Stimulated activated CD4-positive, alpha-beta T cell treated with anti-CD3 and anti-CD28 coated beads, Interleukin-4, amount 100 ng/mL, for 24 hours (primary cell): ENCODE data around the gene LRAT.
A peak's percentile ranks its signal among the peaks of the same experiment; 100 is the strongest.
"Not testable (repeated sequence)": the region's sequence is repeated elsewhere in the genome, so short reads cannot be mapped to it uniquely, and the experiment has no call there.

Experiments used
- DNase-seq: peaks from one replicate; pipeline ENCODE4 v3.0.0-alpha.2; 2020

The LRAT gene

GRCh38 chr4:154743683-154744340 lies at the start of gene LRAT:
LRAT (plus strand) TSS chr4:154744000; CDS start chr4:154744327, 327 bp downstream.
- peak; percentile 23 for DNase-seq

- DNase-seq: no peak
Measured at GRCh38 chr4:154707877-154708276, 35.9 kb upstream of the LRAT start.

- no peak for DNase-seq
Measured at GRCh38 chr4:154709550-154709949, 34.2 kb upstream of the LRAT start.

- no peak for DNase-seq
Measured at GRCh38 chr4:154711522-154711921, 32.3 kb upstream of the LRAT start.

DNA sequence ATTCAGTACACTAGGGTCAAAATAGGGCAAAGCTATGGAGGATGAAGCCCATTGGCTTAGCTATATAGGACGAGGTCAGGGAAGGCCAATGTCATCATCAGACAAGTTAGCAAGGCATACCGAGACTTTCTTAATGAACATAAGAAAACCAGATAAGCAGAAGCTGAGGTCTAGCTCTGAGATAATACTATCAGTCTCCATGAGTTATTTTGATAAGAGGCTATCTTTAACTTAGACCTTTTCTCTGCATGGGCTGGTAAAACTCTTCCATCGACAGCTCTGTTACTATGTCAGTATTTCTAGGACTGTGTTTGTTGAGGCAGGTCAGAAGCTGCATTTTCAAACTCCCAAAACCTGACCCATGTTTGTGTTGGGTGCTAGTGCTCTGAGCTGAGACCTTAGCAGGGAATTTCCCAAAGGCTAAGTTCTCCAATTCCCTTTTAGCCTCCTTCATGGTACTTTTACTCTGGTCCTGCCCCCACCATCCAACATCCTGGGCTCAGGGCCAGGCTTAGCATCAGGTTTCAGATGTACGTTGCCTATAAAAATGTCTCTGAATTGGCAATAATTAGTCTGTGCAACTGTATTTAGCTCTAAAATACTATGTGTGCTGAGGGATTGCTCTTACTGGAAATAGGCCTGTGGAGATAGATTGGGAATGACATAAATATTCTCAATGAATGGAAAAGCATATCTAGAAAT lies 29.3 kb upstream of the LRAT start:
- no peak for DNase-seq

DNA sequence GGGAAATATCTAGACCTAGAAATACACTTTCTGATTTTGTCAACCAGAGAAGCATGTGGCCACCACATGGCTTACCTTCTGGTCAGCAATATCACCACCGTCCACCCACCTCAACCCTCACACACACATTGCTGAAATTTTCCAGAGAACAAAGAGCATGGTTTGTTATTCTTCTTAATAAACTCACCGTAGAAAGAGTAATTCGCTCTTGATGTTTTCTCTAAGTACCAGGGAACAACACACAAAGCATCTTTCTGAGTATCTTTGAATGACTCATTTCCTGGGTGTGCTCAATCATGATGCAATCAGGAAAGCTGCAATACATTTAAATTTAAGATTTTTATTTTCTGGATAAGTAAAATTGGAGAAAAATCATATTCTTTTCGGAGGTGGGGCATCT lies 24.7 kb upstream of the LRAT start:
- no peak for DNase-seq

DNA sequence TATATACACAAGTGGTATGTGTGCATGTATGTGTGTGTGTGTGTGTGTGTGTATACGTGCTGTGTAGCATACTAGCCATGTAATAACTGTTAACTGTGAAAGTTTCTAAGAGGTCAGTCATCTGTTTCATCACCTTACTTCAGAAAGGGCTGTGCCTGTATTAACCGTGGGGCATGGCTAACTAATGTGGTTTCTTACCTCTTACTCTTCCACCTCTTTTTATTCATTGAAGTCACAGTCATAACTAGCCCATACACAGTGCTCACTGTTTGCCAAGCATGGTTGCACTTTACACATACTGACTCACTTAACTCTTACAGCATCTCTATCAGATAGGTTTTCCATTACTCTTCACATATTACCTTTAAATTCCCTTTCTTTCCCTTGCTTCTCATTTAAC lies 23.7 kb upstream of the LRAT start:
- no peak for DNase-seq

DNA sequence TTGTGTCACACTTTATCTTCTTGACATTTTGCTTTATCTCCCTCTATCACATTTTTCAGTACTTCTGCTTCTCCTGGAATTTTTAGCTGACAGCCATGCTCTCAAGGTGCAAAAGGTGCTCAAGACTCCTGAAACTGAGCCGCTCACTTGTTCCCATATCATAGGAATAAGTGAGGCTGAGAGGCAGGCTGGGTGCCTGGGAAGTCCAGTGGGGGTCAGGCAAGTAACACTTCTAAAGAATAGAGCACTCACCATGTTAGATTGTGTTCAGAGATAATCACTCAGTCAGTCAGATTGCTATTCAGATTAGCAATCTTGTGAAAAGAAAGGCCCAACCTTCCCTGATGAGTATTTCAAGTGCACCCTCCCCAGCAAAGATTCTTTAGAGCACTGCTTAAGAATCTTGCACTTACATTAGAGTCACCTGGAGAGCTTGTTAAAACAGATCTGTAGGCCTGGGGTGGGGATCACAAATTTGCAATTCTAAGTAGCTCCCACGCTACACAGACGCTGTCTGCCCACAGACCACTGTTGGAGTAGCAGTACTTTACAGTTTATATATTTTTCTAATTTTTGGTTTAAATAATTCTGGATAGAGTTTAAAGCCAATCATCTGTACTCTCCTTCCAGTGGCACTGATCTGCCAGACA lies 23.1 kb upstream of the LRAT start:
- DNase-seq: no peak

DNA sequence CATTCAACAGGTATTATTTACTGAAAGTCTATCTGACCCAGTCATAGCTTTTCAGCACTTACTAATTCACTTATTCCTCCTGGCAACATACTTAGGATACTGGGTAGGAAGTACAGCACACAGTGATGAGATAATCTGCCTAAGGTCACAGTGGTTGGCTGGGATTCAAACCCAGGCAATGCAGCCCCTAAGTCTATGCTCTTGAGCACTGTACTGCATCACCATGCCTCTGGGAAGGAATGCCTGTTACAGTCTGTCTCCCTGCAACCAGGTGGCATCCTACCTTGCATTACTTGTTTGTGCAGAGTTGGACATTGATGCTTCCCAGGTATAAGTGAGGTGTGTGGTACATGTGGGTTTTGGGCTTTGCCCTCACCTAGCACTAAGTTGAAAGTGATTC lies 21.5 kb upstream of the LRAT start:
- DNase-seq: no peak

DNA sequence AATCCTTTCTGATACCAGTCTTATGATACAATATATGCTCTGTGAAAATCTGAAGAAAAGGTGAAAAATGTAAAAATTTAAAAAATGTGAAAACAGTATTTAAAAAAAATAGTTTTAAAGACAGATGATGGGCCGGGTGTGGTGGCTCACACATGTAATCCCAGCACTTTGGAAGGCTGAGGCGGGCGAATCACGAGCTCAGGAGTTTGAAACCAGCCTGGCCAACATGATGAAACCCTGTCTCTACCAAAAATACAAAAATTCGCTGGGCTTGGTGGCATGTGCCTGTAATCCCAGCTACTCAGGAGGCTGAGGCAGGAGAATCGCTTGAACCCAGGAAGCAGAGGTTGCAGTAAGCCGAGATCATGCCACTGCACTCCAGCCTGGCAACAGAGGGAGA lies 20.2 kb upstream of the LRAT start:
- not testable (repeated sequence) for DNase-seq

- DNase-seq: no peak
Measured at GRCh38 chr4:154727540-154727939, 16.3 kb upstream of the LRAT start.

GRCh38 chr4:154731756-154732155 lies 12.0 kb upstream of the LRAT start:
- no peak for DNase-seq

DNA sequence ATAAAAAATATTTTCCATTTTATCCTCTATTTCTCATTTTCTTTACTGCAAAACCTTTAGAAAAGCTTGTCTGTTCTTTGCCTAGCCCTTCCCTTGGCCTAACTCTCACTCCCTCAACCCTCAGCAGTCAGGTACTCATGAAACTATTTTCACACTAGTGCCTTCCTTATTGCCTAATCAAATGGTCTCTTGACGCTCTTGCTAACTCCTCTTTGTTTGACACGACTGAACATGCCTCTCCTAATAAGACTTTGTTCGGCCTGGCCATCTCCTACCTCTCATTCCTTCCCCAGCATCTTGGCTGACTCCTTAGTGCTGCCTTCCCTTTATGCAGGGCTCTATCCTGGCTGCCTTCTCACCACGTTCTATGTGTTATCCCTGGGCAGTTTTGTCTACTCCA lies 11.1 kb upstream of the LRAT start:
- DNase-seq: no peak

GRCh38 chr4:154736770-154737169 lies 7.0 kb upstream of the LRAT start:
- DNase-seq: no peak

GRCh38 chr4:154738426-154738825 lies 5.4 kb upstream of the LRAT start:
- no peak for DNase-seq

DNA sequence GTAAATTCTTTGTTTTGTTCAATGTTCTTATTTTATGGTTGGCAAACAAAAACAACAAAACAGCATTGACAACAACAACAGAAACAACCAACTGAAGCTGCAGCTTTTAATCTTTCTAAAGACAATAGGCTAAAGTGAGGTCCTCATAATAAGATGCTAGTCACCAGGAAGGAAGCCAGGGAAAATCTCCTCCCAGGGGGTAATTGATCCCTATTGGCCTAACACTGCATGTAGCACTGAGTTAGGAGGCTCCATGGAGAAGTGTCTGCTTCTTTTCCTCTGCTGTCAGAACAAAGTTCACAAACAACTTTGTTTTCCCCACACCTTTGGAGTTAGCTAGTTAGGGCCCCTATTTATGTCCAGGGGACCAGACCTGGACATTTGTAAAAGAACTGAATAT lies 4.7 kb upstream of the LRAT start:
- DNase-seq: no peak

DNA sequence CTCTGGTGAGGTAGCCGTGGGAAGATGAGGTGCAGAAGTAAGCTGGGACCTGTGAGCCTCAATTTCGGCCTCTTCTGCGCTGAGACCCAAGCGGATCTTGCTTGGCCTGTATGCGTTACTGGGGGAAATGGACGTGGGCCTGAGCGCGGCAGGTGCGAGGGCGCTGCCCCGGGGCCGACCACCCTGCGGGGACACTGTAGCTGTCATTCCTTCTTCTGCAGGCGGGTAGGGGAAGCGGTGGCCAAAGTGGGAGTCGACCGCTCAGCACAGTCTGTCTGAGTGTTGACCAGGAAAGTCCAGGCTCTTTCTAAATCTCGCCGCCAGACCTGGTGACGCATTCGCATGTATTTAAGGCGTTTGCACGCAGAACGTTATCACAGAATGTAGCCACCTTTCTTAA lies 3.3 kb upstream of the LRAT start:
- no peak for DNase-seq

DNA sequence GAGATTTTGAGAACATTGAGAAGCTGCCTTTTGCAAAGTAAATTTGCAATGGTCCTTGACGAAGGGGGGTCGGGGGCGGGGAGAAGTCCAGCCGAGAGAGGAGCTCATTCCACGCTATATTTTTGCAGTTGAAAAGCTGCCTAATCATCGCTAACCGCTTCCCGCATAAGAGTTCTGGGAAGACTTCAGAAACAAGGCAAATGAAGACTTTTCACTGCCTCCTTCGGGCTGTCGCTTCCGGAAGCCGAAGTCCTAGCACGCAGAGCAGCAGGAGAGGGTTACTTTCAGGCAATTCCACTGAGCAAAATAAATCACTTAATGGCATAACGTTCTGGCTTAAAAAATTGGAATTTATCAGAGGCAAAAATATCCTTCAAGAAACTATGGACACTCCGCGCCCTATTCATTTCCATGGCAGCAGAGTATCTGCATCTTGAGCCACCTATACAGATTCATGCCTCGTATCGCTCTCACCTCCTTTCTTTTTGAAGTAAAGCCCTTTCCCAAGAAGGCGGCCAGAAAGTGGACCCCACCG lies 2.6 kb upstream of the LRAT start:
- no peak for DNase-seq

DNA sequence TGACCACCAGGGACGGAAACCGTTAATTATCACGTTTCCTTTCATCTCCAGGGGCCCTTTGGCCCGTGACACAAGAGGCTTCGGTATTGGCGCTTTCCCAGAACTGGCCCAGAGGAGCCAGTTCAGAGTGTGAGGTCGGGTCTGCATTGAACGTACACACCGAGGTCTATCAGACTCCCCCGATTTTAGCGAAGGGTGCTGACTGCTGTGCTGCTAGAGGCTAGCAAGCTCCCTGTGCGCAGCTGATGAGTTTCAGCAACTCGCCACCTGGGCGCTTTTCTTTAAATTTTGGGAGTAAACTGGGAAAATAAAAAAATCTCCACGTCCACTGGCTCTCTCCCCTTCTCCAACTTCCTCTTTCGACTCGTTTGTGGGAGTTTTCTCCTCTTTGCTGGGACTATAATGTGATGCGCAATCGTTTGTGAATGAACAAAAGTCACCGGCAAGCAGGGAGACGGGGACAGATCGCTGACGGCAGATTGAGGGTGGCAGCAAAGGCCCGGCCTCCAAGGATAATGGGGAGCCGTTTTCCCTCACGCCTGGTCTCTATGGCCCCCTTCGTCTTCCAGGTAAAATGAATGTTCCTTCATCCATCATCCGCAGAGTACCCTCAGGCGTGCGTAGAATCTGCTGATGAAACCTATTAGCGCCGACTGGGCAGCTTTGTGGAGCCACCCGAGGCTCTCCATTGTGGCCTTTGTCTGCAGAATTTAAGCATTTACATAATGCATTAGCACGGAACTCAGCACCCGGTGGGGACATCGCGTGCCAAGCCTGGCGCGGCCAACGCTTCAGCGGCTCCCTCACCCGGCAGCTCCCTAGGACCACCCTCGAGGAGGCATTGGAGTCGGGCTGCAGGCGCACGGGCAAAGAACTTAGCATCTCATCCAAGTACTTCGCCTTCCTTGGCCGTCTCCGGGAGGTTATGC lies 1.6 kb upstream of the LRAT start:
- DNase-seq: no peak

- DNase-seq: no peak
Measured at GRCh38 chr4:154744341-154744926, 634 bp downstream of the LRAT start.

GRCh38 chr4:154757713-154758112 lies 13.9 kb downstream of the LRAT start:
- DNase-seq: no peak

DNA sequence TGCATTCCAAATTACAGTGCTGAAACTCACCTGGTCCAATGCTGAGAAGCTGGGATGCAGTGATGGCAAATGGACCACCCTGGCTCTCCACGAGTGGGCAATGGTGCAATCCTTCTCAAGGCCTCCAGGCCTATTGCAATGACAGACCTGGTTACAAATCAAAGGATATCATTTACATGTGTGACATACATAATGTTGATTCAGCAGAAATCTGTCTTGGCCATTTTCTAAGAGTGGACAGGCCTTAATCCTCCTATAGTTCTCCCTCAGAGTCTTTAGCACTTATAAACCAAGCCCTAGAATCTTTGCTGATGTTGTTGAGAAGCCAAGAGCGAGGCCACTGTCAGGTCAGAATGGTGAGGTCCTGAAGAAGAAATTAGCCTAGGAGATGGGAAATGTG lies 17.1 kb downstream of the LRAT start:
- DNase-seq: no peak

DNA sequence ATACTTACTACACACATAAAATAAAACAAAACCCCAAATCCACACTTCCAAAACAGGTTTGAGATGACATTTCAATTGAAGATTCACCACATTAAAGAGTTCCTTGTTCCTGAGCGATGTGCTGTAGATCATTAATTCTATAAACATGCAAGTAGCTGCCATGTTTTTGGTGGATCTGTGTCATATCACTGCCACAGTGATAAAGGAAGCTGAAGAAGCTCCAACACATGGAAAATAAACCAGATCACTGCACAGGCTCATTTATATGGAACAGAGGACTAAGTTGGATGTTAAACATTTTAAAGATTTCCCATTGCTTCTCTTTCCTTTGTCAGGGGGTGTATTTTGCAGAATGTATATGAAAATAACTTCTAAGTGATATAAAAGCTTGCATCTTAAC lies 34.5 kb downstream of the LRAT start:
- no peak for DNase-seq
